Osteoblast (primary cell): ENCODE data around the gene RNF217. TPM values are rescaled to one million over a fixed set of nuclear protein-coding genes. Genes with fewer than 3 reads are reported as not detected.

Experiments
- DNase-seq: peaks from one replicate; pipeline ENCODE4 v3.0.0; 2011; ENCODE audit warnings: low spot score, mixed read lengths; ENCODE audit not compliant: insufficient read length; ENCODE audit errors: missing footprints
- H2AFZ ChIP-seq: 2 replicates; pipeline ENCODE4 v1.6.0; 2011; ENCODE audit warnings: mild to moderate bottlenecking, low read length
- H3K27ac ChIP-seq: 2 replicates; pipeline ENCODE4 v1.5.1; 2011; ENCODE audit warnings: mild to moderate bottlenecking, low read depth, low read length, moderate library complexity
- H3K27me3 ChIP-seq: 2 replicates; pipeline ENCODE4 v1.6.0; 2012; ENCODE audit warnings: mild to moderate bottlenecking, control low read depth, inconsistent platforms, low read length, moderate library complexity; ENCODE audit not compliant: insufficient read depth
- H3K36me3 ChIP-seq: 2 replicates; pipeline ENCODE4 v1.5.1; 2011; ENCODE audit warnings: mild to moderate bottlenecking, low read length, control low read depth, moderate library complexity; ENCODE audit not compliant: insufficient read depth
- H3K4me1 ChIP-seq: 2 replicates; pipeline ENCODE4 v1.5.1; 2011; ENCODE audit warnings: mild to moderate bottlenecking, low read length, control low read depth, moderate library complexity; ENCODE audit not compliant: insufficient read depth
- H3K4me2 ChIP-seq: 2 replicates; pipeline ENCODE4 v1.6.0; 2011; ENCODE audit warnings: mild to moderate bottlenecking, low read length; ENCODE audit not compliant: insufficient read depth
- H3K4me3 ChIP-seq: fragments of 200-600 bp; sonication (generic); 3 replicates; pipeline ENCODE4 v1.5.1; 2012; ENCODE audit warnings: mild to moderate bottlenecking, low read length, inconsistent platforms; ENCODE audit not compliant: insufficient read depth
- H3K79me2 ChIP-seq: 2 replicates; pipeline ENCODE4 v1.6.0; 2012; ENCODE audit warnings: mild to moderate bottlenecking, low read length, control low read depth, inconsistent platforms; ENCODE audit not compliant: insufficient read depth
- H3K9me3 ChIP-seq: 2 replicates; pipeline ENCODE4 v1.5.1; 2011; ENCODE audit warnings: low read depth, low read length, control low read depth
- H4K20me1 ChIP-seq: 2 replicates; pipeline ENCODE4 v1.6.0; 2012; ENCODE audit warnings: mild to moderate bottlenecking, low read length, control low read depth; ENCODE audit not compliant: insufficient read depth
- total RNA-seq: library from RNA; depleted of rRNA; stranded (reverse); fragments of >200 nt; gene quantifications from 2 replicates; pipeline ENCODE4 v1.2.3, GENCODE V29; 2012
- TF ChIP-seq, protein P1 (sequence below): IDR thresholded peaks from 2 replicates; pipeline ENCODE4 v1.5.1; 2011; ENCODE audit warnings: mild to moderate bottlenecking, low read depth, low read length, moderate library complexity; ENCODE audit errors: extremely low read depth

Gene RNF217
- total RNA-seq, 1 donor: 22.8 TPM

DNA sequence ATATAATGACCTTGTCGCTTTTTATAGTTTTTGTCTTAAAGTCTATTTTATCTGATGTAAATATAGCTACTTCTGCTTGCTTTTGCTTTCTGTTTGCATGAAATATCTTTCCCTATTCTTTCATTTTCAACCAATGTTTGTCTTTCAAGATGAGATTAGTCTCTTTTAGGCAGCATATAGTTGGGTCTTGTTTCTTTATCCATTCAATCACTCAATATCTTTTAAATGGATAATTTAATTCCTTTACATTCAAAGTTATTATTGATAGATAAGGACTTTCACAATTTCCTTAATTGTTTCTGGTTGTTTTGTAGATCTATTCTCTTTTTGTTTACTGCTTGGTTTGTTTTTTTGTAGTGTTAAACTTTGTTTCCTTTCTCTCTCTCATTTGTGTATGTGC, 147.8 kb downstream of the RNF217 start:
- DNase-seq: no peak
- Histone ChIP-seq H2AFZ (no peak overlapping the region), H3K4me1 (no peaks in the 10 kb centered on the region), H4K20me1 (no peaks in the 10 kb centered on the region), H3K4me2 (no peak overlapping the region), H3K79me2 (no peaks in the 10 kb centered on the region), H3K27me3 (no peaks in the 10 kb centered on the region), H3K4me3 (no peak overlapping the region), H3K9me3 (peaks cover 8% of the 10 kb centered on the region), H3K27ac (no peak overlapping the region), H3K36me3 (no peaks in the 10 kb centered on the region)
- TF ChIP-seq, protein P1, sequence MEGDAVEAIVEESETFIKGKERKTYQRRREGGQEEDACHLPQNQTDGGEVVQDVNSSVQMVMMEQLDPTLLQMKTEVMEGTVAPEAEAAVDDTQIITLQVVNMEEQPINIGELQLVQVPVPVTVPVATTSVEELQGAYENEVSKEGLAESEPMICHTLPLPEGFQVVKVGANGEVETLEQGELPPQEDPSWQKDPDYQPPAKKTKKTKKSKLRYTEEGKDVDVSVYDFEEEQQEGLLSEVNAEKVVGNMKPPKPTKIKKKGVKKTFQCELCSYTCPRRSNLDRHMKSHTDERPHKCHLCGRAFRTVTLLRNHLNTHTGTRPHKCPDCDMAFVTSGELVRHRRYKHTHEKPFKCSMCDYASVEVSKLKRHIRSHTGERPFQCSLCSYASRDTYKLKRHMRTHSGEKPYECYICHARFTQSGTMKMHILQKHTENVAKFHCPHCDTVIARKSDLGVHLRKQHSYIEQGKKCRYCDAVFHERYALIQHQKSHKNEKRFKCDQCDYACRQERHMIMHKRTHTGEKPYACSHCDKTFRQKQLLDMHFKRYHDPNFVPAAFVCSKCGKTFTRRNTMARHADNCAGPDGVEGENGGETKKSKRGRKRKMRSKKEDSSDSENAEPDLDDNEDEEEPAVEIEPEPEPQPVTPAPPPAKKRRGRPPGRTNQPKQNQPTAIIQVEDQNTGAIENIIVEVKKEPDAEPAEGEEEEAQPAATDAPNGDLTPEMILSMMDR: no peak

DNA sequence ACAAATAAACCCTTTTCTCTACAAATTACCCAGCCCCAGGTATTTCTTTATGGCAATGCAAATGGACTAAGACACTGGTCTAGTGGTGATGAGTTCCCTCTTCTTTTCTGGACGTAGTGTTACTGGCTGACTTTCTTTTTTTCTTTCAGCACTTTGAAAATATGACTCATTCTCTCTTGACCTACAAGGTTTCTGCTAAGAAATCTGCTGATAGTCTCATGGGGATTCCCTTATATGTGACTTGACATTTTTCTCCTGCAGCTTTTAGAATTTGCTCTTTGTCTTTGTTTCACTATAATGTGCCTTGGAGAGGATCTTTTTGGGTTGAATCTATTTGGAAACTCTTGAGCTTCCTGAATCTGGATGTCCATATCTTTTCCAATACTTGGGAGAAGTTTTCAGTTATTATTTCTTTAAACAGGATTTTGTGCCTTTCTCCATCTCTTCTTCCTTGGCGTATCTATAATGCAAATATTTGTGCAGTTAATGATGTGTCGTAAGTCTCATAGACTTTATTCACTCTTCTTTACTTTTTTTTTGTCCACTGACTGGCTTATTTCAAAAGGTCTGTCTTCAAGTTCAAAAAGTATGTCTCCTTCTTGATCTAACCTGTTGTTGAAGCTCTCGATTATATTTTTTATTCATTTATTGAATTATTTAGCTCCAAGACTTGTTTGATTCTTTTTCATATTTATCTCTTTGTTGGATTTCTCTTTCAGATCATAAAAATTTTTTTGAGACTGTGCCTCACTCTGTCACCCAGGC, 149.2 kb downstream of the RNF217 start:
- no peak overlapping the region for H3K4me3 ChIP-seq
- H3K36me3 ChIP-seq: no peaks in the 10 kb centered on the region
- TF ChIP-seq, protein P1: no peak
- no peaks in the 10 kb centered on the region for H3K79me2 ChIP-seq
- no peak overlapping the region for H3K4me2 ChIP-seq
- H3K9me3 ChIP-seq: peaks cover 8% of the 10 kb centered on the region
- no peak for DNase-seq
- H3K27ac ChIP-seq: no peak overlapping the region
- H2AFZ ChIP-seq: no peak overlapping the region
- no peaks in the 10 kb centered on the region for H3K27me3 ChIP-seq
- H3K4me1 ChIP-seq: no peaks in the 10 kb centered on the region
- no peaks in the 10 kb centered on the region for H4K20me1 ChIP-seq

DNA sequence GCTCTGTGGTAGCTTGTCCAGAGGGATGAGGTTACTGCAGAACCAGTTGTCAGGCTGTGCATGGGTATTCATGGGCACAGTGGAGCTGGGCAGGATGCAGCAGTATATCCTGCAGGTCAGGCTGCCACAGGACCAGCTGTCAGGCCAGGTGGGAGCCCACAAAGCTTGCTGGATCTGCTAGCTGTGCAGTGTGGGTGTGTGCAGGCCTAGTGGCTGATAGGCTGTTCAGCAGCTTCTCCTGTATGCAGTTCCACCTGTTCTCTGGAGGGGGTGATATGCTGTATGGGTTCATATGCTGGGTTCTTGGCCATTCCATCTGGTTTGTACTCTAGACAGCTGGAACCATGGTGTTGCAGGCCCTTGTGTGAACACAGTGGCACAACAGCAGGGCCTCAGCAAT, 150.7 kb downstream of the RNF217 start:
- no peak overlapping the region for H3K4me2 ChIP-seq
- H3K4me1 ChIP-seq: peaks cover 3% of the 10 kb centered on the region
- DNase-seq: no peak
- H3K4me3 ChIP-seq: no peak overlapping the region
- H2AFZ ChIP-seq: no peak overlapping the region
- peaks cover 8% of the 10 kb centered on the region for H3K9me3 ChIP-seq
- TF ChIP-seq, protein P1: no peak
- H3K79me2 ChIP-seq: no peaks in the 10 kb centered on the region
- H3K27ac ChIP-seq: no peak overlapping the region
- no peaks in the 10 kb centered on the region for H3K27me3 ChIP-seq
- H4K20me1 ChIP-seq: no peaks in the 10 kb centered on the region
- no peaks in the 10 kb centered on the region for H3K36me3 ChIP-seq

DNA sequence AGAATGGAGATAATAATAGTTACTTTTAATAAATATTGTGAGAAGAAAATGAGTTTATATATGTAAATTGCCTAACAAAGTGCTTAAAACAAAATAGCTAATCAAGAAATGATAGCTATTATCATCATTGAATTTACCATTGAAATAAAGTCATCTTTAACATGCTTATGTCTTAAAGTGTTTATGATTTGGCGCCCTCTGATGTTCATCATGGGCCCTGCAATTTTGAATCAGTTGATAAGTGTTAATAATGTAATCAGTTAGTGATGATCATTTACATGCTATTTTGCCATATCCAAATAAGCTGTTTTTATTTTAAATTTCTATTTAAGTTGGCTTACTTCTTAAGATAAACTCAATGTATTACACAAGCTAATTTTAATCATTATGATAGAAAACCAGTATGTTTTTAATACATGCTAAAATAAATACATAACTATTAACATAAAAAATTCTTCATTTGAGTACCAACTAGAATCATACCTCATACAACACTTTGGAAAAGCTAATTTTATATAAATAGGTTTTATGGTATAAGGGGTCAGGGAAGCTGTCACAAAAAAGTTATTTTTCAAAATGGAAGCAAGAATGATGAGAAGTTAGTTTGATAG, 152.1 kb downstream of the RNF217 start:
- Histone ChIP-seq H3K36me3 (no peaks in the 10 kb centered on the region), H3K79me2 (no peaks in the 10 kb centered on the region), H4K20me1 (no peaks in the 10 kb centered on the region), H3K4me3 (no peak overlapping the region), H3K9me3 (peaks cover 6% of the 10 kb centered on the region), H2AFZ (no peak overlapping the region), H3K27me3 (no peaks in the 10 kb centered on the region), H3K4me1 (peaks cover 3% of the 10 kb centered on the region), H3K4me2 (no peak overlapping the region), H3K27ac (no peak overlapping the region)
- no peak for DNase-seq
- TF ChIP-seq, protein P1: peak; percentile 82
